ENCODE data around the gene AP2B1.
"Not testable (repeated sequence)": the region's sequence is repeated elsewhere in the genome, so short reads cannot be mapped to it uniquely, and the experiment has no call there.

The AP2B1 gene

GRCh38 chr17:35587074-35587961, at the start of gene AP2B1:
Gene AP2B1, plus strand, starts transcription at chr17:35587322. Its CDS starts 6,709 bp downstream, at chr17:35594031.
- peak; percentile 91 for DNase-seq (ENCODE audit: low spot score)

GRCh38 chr17:35537601-35538141, 49.5 kb upstream of the AP2B1 start, which contains the start of gene SLFN12L:
Gene SLFN12L, minus strand, starts transcription at chr17:35537678. Its CDS starts 15,314 bp downstream, at chr17:35522364.
- DNase-seq (ENCODE audit: low spot score): no peak

- DNase-seq (ENCODE audit: low spot score): no peak
Observed at GRCh38 chr17:35539659-35540026, 47.5 kb upstream of the AP2B1 start.

- DNase-seq (ENCODE audit: low spot score): peak; percentile 36
Observed at GRCh38 chr17:35540589-35541404, 46.3 kb upstream of the AP2B1 start.

- DNase-seq (ENCODE audit: low spot score): no peak
Observed at GRCh38 chr17:35541434-35541833, 45.7 kb upstream of the AP2B1 start.

GRCh38 chr17:35542990-35543389, 44.1 kb upstream of the AP2B1 start:
- no peak for DNase-seq (ENCODE audit: low spot score)

GRCh38 chr17:35543856-35544255, 43.3 kb upstream of the AP2B1 start:
- no peak for DNase-seq (ENCODE audit: low spot score)

- no peak for DNase-seq (ENCODE audit: low spot score)
Observed at GRCh38 chr17:35545150-35545549, 42.0 kb upstream of the AP2B1 start.

- no peak for DNase-seq (ENCODE audit: low spot score)
Observed at GRCh38 chr17:35546487-35546886, 40.6 kb upstream of the AP2B1 start.

GRCh38 chr17:35548208-35548810, 38.8 kb upstream of the AP2B1 start:
- no peak for DNase-seq (ENCODE audit: low spot score)

GRCh38 chr17:35548978-35549377, 38.1 kb upstream of the AP2B1 start:
- no peak for DNase-seq (ENCODE audit: low spot score)

- no peak for DNase-seq (ENCODE audit: low spot score)
Observed at GRCh38 chr17:35553310-35553709, 33.8 kb upstream of the AP2B1 start.

GRCh38 chr17:35554668-35555067, 32.5 kb upstream of the AP2B1 start:
- no peak for DNase-seq (ENCODE audit: low spot score)

GRCh38 chr17:35555691-35556090, 31.4 kb upstream of the AP2B1 start:
- DNase-seq (ENCODE audit: low spot score): no peak

GRCh38 chr17:35557353-35557752, 29.8 kb upstream of the AP2B1 start:
- DNase-seq (ENCODE audit: low spot score): no peak

- DNase-seq (ENCODE audit: low spot score): no peak
Observed at GRCh38 chr17:35559495-35560210, 27.5 kb upstream of the AP2B1 start.

- DNase-seq (ENCODE audit: low spot score): no peak
Observed at GRCh38 chr17:35560703-35561102, 26.4 kb upstream of the AP2B1 start, which contains the start of gene SLFN14. Gene SLFN14, minus strand, starts transcription at chr17:35560819. Its CDS starts 2,757 bp downstream, at chr17:35558062.

GRCh38 chr17:35563181-35563580, 23.9 kb upstream of the AP2B1 start:
- DNase-seq (ENCODE audit: low spot score): not testable (repeated sequence)

- DNase-seq (ENCODE audit: low spot score): no peak
Observed at GRCh38 chr17:35566968-35567367, 20.2 kb upstream of the AP2B1 start.

GRCh38 chr17:35568561-35568960, 18.6 kb upstream of the AP2B1 start:
- peak; percentile 55 for DNase-seq (ENCODE audit: low spot score)

GRCh38 chr17:35569405-35569804, 17.7 kb upstream of the AP2B1 start:
- DNase-seq (ENCODE audit: low spot score): no peak
